Renal cortex interstitium (tissue), 11 donors: ENCODE data around the gene TFF3. TPM values are rescaled to one million over a fixed set of nuclear protein-coding genes. Genes with fewer than 3 reads are reported as not detected.

ENCODE experiments used
- DNase-seq, 11 donors: peaks; one replicate each; pipeline ENCODE4 v3.0.0-alpha.2; 2013; ENCODE audit warnings: low read depth in 9 of 11, low spot score in 4 of 11; ENCODE audit errors: extremely low read depth in 1 of 11
- polyA plus RNA-seq, 3 donors: library from polyadenylated mRNA; unstranded; fragments of 120-200 nt; gene quantifications; one replicate each; pipeline ENCODE4 v1.2.1, GENCODE V29; 2013; ENCODE audit not compliant: insufficient read length in 3 of 3

The TFF3 gene
- polyA plus RNA-seq, 3 donors, result 1.7 to 5.4 (median 3.6) TPM

GRCh38 chr21:42337276-42337675 is 22.1 kb upstream of the TFF3 start:
- no peak for DNase-seq

- DNase-seq, result no peak
Measured at GRCh38 chr21:42336054-42336453, 20.8 kb upstream of the TFF3 start.

- DNase-seq, result no peak
Measured at GRCh38 chr21:42332557-42333317, 17.5 kb upstream of the TFF3 start.

- DNase-seq, result no peak
Measured at GRCh38 chr21:42331660-42332059, 16.5 kb upstream of the TFF3 start.

- no peak for DNase-seq
Measured at GRCh38 chr21:42330380-42331371, 15.5 kb upstream of the TFF3 start.

- DNase-seq, result no peak
Measured at GRCh38 chr21:42324896-42325295, 9.7 kb upstream of the TFF3 start.

GRCh38 chr21:42321845-42322244 is 6.6 kb upstream of the TFF3 start:
- no peak for DNase-seq

GRCh38 chr21:42321231-42321630 is 6.0 kb upstream of the TFF3 start:
- DNase-seq, result no peak

- no peak for DNase-seq
Measured at GRCh38 chr21:42320791-42321190, 5.6 kb upstream of the TFF3 start.

- DNase-seq, result no peak
Measured at GRCh38 chr21:42319851-42320572, 4.8 kb upstream of the TFF3 start.

GRCh38 chr21:42319376-42319775 is 4.2 kb upstream of the TFF3 start:
- no peak for DNase-seq

- DNase-seq, result no peak
Measured at GRCh38 chr21:42317826-42318746, 2.9 kb upstream of the TFF3 start.

- no peak for DNase-seq
Measured at GRCh38 chr21:42317341-42317741, 2.1 kb upstream of the TFF3 start.

GRCh38 chr21:42316891-42317290 is 1.7 kb upstream of the TFF3 start:
- no peak for DNase-seq

- DNase-seq, result no peak
Measured at GRCh38 chr21:42314616-42315295, 453 bp downstream of the TFF3 start.

GRCh38 chr21:42313501-42313969 is 1.7 kb downstream of the TFF3 start:
- no peak for DNase-seq

- DNase-seq, result no peak
Measured at GRCh38 chr21:42312626-42313104, 2.5 kb downstream of the TFF3 start.
